HG02588 (cell line): ENCODE measurements around the gene SLC6A19.
"Not testable (repeated sequence)": the region's sequence is repeated elsewhere in the genome, so short reads cannot be mapped to it uniquely, and the experiment has no call there.

Experiments
- ATAC-seq: cut with Tn5 transposase; IDR thresholded peaks from one replicate; pipeline ENCODE4 v1.9.1; 2021; ENCODE audit warnings: mild to moderate bottlenecking, moderate library complexity; ENCODE audit not compliant: unreplicated experiment

The SLC6A19 gene

GRCh38 chr5:1220351-1220750 is 19.0 kb downstream of the SLC6A19 start:
- no peak for ATAC-seq

GRCh38 chr5:1220831-1221230 is 19.4 kb downstream of the SLC6A19 start:
- ATAC-seq, result no peak

GRCh38 chr5:1221721-1222120 is 20.3 kb downstream of the SLC6A19 start:
- no peak for ATAC-seq

- ATAC-seq, result no peak
Measured at GRCh38 chr5:1222147-1222546, 20.8 kb downstream of the SLC6A19 start.

- ATAC-seq, result no peak
Measured at GRCh38 chr5:1222621-1223277, 21.4 kb downstream of the SLC6A19 start.

- ATAC-seq, result no peak
Measured at GRCh38 chr5:1223278-1223670, 21.9 kb downstream of the SLC6A19 start.

- no peak for ATAC-seq
Measured at GRCh38 chr5:1224631-1225030, 23.2 kb downstream of the SLC6A19 start.

- no peak for ATAC-seq
Measured at GRCh38 chr5:1225081-1225480, 23.7 kb downstream of the SLC6A19 start, which contains the start of gene SLC6A18. Gene SLC6A18, plus strand, starts transcription at chr5:1225381. Its CDS starts 97 bp downstream, at chr5:1225478.

- ATAC-seq, result no peak
Measured at GRCh38 chr5:1226231-1226630, 24.8 kb downstream of the SLC6A19 start.

- ATAC-seq, result no peak
Measured at GRCh38 chr5:1226839-1227581, 25.6 kb downstream of the SLC6A19 start.

GRCh38 chr5:1227667-1228066 is 26.3 kb downstream of the SLC6A19 start:
- ATAC-seq, result no peak

- ATAC-seq, result no peak
Measured at GRCh38 chr5:1228120-1228519, 26.7 kb downstream of the SLC6A19 start.

- not testable (repeated sequence) for ATAC-seq
Measured at GRCh38 chr5:1229023-1229422, 27.6 kb downstream of the SLC6A19 start.

GRCh38 chr5:1229822-1230221 is 28.4 kb downstream of the SLC6A19 start:
- no peak for ATAC-seq

- no peak for ATAC-seq
Measured at GRCh38 chr5:1230551-1230950, 29.2 kb downstream of the SLC6A19 start.

- no peak for ATAC-seq
Measured at GRCh38 chr5:1231354-1231905, 30.0 kb downstream of the SLC6A19 start.

- no peak for ATAC-seq
Measured at GRCh38 chr5:1232780-1233179, 31.4 kb downstream of the SLC6A19 start.

GRCh38 chr5:1235379-1235778 is 34.0 kb downstream of the SLC6A19 start:
- ATAC-seq, result no peak

- ATAC-seq, result no peak
Measured at GRCh38 chr5:1235838-1236237, 34.4 kb downstream of the SLC6A19 start.

- no peak for ATAC-seq
Measured at GRCh38 chr5:1239505-1240251, 38.3 kb downstream of the SLC6A19 start.

GRCh38 chr5:1240496-1241260 is 39.3 kb downstream of the SLC6A19 start:
- ATAC-seq, result no peak
